IPS-18a (cell line): Measurements from ENCODE around the gene AKT1.

Source experiments
- H3K27ac ChIP-seq: one replicate; pipeline ENCODE4 v1.5.1; 2013; ENCODE audit warnings: low read length
- H3K27me3 ChIP-seq: one replicate; pipeline ENCODE4 v1.6.1; 2013; ENCODE audit warnings: mild to moderate bottlenecking, low read length; ENCODE audit not compliant: control insufficient read depth, insufficient read depth
- H3K36me3 ChIP-seq: one replicate; pipeline ENCODE4 v1.6.1; 2013; ENCODE audit warnings: low read depth, low read length; ENCODE audit not compliant: control insufficient read depth
- H3K4me1 ChIP-seq: one replicate; pipeline ENCODE4 v1.6.1; 2013; ENCODE audit warnings: low read depth, low read length; ENCODE audit not compliant: control insufficient read depth
- H3K4me3 ChIP-seq: one replicate; pipeline ENCODE4 v1.5.1; 2013; ENCODE audit warnings: low read length
- H3K9ac ChIP-seq: one replicate; pipeline ENCODE4 v1.6.1; 2013; ENCODE audit warnings: mild to moderate bottlenecking, low read length, moderate library complexity
- H3K9me3 ChIP-seq: one replicate; pipeline ENCODE4 v1.6.1; 2013; ENCODE audit warnings: low read depth, low read length; ENCODE audit not compliant: control insufficient read depth

Gene AKT1

GRCh38 chr14:104780513-104781030, 15.0 kb downstream of the AKT1 start:
- no peaks in the 10 kb centered on the region for H3K27me3 ChIP-seq
- H3K9me3 ChIP-seq: no peaks in the 10 kb centered on the region
- no peaks in the 10 kb centered on the region for H3K36me3 ChIP-seq

GRCh38 chr14:104779776-104780512, 15.6 kb downstream of the AKT1 start:
- Histone ChIP-seq H3K27ac (no peak overlapping the region), H3K4me1 (no peaks in the 10 kb centered on the region), H3K36me3 (no peaks in the 10 kb centered on the region), H3K9me3 (no peaks in the 10 kb centered on the region), H3K27me3 (no peaks in the 10 kb centered on the region), H3K9ac (no peak overlapping the region), H3K4me3 (no peak overlapping the region)

More at GRCh38 chr14:104780513-104781030, 15.0 kb downstream of the AKT1 start:
- Histone ChIP-seq H3K4me3 (no peak overlapping the region), H3K9ac (no peak overlapping the region), H3K27ac (no peak overlapping the region), H3K4me1 (no peaks in the 10 kb centered on the region)

- no peaks in the 10 kb centered on the region for H3K27me3 ChIP-seq
- no peak overlapping the region for H3K27ac ChIP-seq
- H3K4me1 ChIP-seq: no peaks in the 10 kb centered on the region
- no peaks in the 10 kb centered on the region for H3K9me3 ChIP-seq
- H3K9ac ChIP-seq: no peak overlapping the region
- H3K36me3 ChIP-seq: no peaks in the 10 kb centered on the region
- no peak overlapping the region for H3K4me3 ChIP-seq
Measured at GRCh38 chr14:104778694-104779331, 16.7 kb downstream of the AKT1 start.

- H3K9me3 ChIP-seq: no peaks in the 10 kb centered on the region
- no peak overlapping the region for H3K9ac ChIP-seq
- no peaks in the 10 kb centered on the region for H3K27me3 ChIP-seq
- H3K4me1 ChIP-seq: no peaks in the 10 kb centered on the region
- peaks cover 7% of the 10 kb centered on the region for H3K36me3 ChIP-seq
- no peak overlapping the region for H3K4me3 ChIP-seq
- H3K27ac ChIP-seq: no peak overlapping the region
Measured at GRCh38 chr14:104777808-104778249, 17.7 kb downstream of the AKT1 start.

- Histone ChIP-seq H3K4me3 (no peak overlapping the region), H3K9me3 (no peaks in the 10 kb centered on the region), H3K9ac (no peak overlapping the region), H3K4me1 (no peaks in the 10 kb centered on the region), H3K27me3 (no peaks in the 10 kb centered on the region), H3K27ac (no peak overlapping the region), H3K36me3 (peaks cover 13% of the 10 kb centered on the region)
Measured at GRCh38 chr14:104776961-104777807, 18.4 kb downstream of the AKT1 start.

GRCh38 chr14:104776481-104776880, 19.1 kb downstream of the AKT1 start:
- Histone ChIP-seq H3K9me3 (no peaks in the 10 kb centered on the region), H3K27ac (no peak overlapping the region), H3K27me3 (no peaks in the 10 kb centered on the region), H3K4me3 (no peak overlapping the region), H3K36me3 (peaks cover 20% of the 10 kb centered on the region), H3K9ac (no peak overlapping the region), H3K4me1 (no peaks in the 10 kb centered on the region)

GRCh38 chr14:104775073-104775489, 20.5 kb downstream of the AKT1 start:
- Histone ChIP-seq H3K36me3 (peaks cover 27% of the 10 kb centered on the region), H3K9ac (no peak overlapping the region), H3K27ac (no peak overlapping the region), H3K27me3 (no peaks in the 10 kb centered on the region), H3K4me3 (no peak overlapping the region), H3K4me1 (no peaks in the 10 kb centered on the region), H3K9me3 (no peaks in the 10 kb centered on the region)

- no peaks in the 10 kb centered on the region for H3K4me1 ChIP-seq
- H3K9me3 ChIP-seq: no peaks in the 10 kb centered on the region
- no peak overlapping the region for H3K4me3 ChIP-seq
- no peak overlapping the region for H3K27ac ChIP-seq
- H3K36me3 ChIP-seq: peaks cover 27% of the 10 kb centered on the region
- no peak overlapping the region for H3K9ac ChIP-seq
- H3K27me3 ChIP-seq: no peaks in the 10 kb centered on the region
Measured at GRCh38 chr14:104774453-104775072, 21.0 kb downstream of the AKT1 start.

GRCh38 chr14:104773505-104774452, 21.8 kb downstream of the AKT1 start:
- H3K4me1 ChIP-seq: peaks cover 3% of the 10 kb centered on the region
- H3K9me3 ChIP-seq: no peaks in the 10 kb centered on the region
- no peaks in the 10 kb centered on the region for H3K27me3 ChIP-seq
- peaks cover 27% of the 10 kb centered on the region for H3K36me3 ChIP-seq
- no peak overlapping the region for H3K4me3 ChIP-seq
- no peak overlapping the region for H3K9ac ChIP-seq
- H3K27ac ChIP-seq: no peak overlapping the region

- H3K27ac ChIP-seq: no peak overlapping the region
- H3K4me1 ChIP-seq: peaks cover 4% of the 10 kb centered on the region
- no peak overlapping the region for H3K9ac ChIP-seq
- peaks cover 27% of the 10 kb centered on the region for H3K36me3 ChIP-seq
- no peak overlapping the region for H3K4me3 ChIP-seq
- H3K9me3 ChIP-seq: no peaks in the 10 kb centered on the region
- no peaks in the 10 kb centered on the region for H3K27me3 ChIP-seq
Measured at GRCh38 chr14:104772707-104773504, 22.6 kb downstream of the AKT1 start.
